Gastroesophageal sphincter (tissue), 4 donors: Measurements from ENCODE around the gene SORBS1. TPM values are rescaled to one million over a fixed set of nuclear protein-coding genes. Genes with fewer than 3 reads are reported as not detected.

ENCODE experiments used
- ATAC-seq: fragments of 150-250 bp; one replicate; pipeline ENCODE4 v1.9.1; 2016; ENCODE audit warnings: mild to moderate bottlenecking, moderate library complexity
- H3K27ac ChIP-seq, 4 donors: fragments of 200-600 bp; sonication (generic) in 3 of 4; 1 replicate in 3 of 4; 2 replicates in 1 of 4; pipeline ENCODE4 v1.5.1; 2016 to 2019
- H3K27me3 ChIP-seq: fragments of 200-600 bp; sonication (generic); one replicate; pipeline ENCODE4 v1.5.1; 2019
- H3K36me3 ChIP-seq, 2 donors: fragments of 200-600 bp; sonication (generic); one replicate each; pipeline ENCODE4 v1.5.1; 2019; ENCODE audit warnings: control low read depth in 1 of 2
- H3K4me1 ChIP-seq, 3 donors: fragments of 200-600 bp; sonication (generic); 1 replicate in 2 of 3; 2 replicates in 1 of 3; pipeline ENCODE4 v1.5.1; 2016 to 2019; ENCODE audit warnings: control low read depth in 2 of 3
- H3K4me3 ChIP-seq, 2 donors: fragments of 200-600 bp; sonication (generic); one replicate each; pipeline ENCODE4 v1.5.1; 2019; ENCODE audit warnings: mild to moderate bottlenecking in 1 of 2, moderate library complexity in 1 of 2
- H3K9me3 ChIP-seq, 3 donors: fragments of 200-600 bp; sonication (generic); one replicate each; pipeline ENCODE4 v1.5.1; 2017 to 2019; ENCODE audit warnings: control low read depth in 2 of 3
- CTCF ChIP-seq, 4 experiments: fragments of 200-600 bp in 2 of 4; fragments of 450-650 bp in 2 of 4; sonication (generic) in 1 of 4; IDR thresholded peaks; one replicate each; pipeline ENCODE4 v1.5.1; 2017 to 2019; ENCODE audit warnings: antibody characterized with exemption in 4 of 4, mild to moderate bottlenecking in 2 of 4, moderate library complexity in 2 of 4
- EP300 ChIP-seq: sonication (generic); formaldehyde crosslinking; IDR thresholded peaks from one replicate; pipeline ENCODE4 v1.6.1; 2017; ENCODE audit warnings: antibody characterized with exemption, mild to moderate bottlenecking
- POLR2A ChIP-seq, 2 donors: fragments of 450-650 bp; IDR thresholded peaks; one replicate each; pipeline ENCODE4 v1.6.1; 2017; ENCODE audit warnings: antibody characterized with exemption in 2 of 2, mild to moderate bottlenecking in 2 of 2, moderate library complexity in 1 of 2
- POLR2AphosphoS5 ChIP-seq: sonication (generic); formaldehyde crosslinking; IDR thresholded peaks from one replicate; pipeline ENCODE4 v1.6.1; 2017; ENCODE audit warnings: antibody characterized with exemption
- WGBS, 2 donors: methylation state at CpG; one replicate each; pipeline ENCODE4 v1.1.5; 2018; ENCODE audit warnings: low coverage in 1 of 2; 5-methylcytosine and 5-hydroxymethylcytosine counted together
- total RNA-seq, 4 donors: library from RNA; depleted of rRNA; stranded (reverse); fragments of >200 nt; gene quantifications; one replicate each; pipeline ENCODE4 v1.1.0, GENCODE V29; 2016

The SORBS1 gene
- total RNA-seq, 4 donors from 2014 or later: 1,866 to 2,220 (median 1,948) TPM

- ATAC-seq: no peak
- 20 to 25% methylated on average over 1 to 3 of the region's 4 CpGs for WGBS, 2 donors
- H3K27me3 ChIP-seq: no peaks in the 10 kb centered on the region
- H3K4me1 ChIP-seq: peaks cover 22 to 100% (median 47%) of the 10 kb centered on the region in 3 donors
- no peaks in the 10 kb centered on the region for H3K9me3 ChIP-seq
- peak overlapping the region; percentile 44 to 97 (median 76) for H3K27ac ChIP-seq
- H3K4me3 ChIP-seq: no peak overlapping the region
- TF ChIP-seq EP300 (no peak), POLR2AphosphoS5 (no peak), POLR2A (IDR thresholded peaks at IDR 0.05) (no peak), CTCF (IDR thresholded peaks at IDR 0.05) (no peak)
- H3K36me3 ChIP-seq: peaks cover 0 to 88% of the 10 kb centered on the region in 2 donors
Measured at GRCh38 chr10:95391581-95392216, 169.5 kb downstream of the SORBS1 start.

GRCh38 chr10:95391164-95391563 is 170.0 kb downstream of the SORBS1 start:
- H3K36me3 ChIP-seq: peaks cover 0 to 88% of the 10 kb centered on the region in 2 donors
- ATAC-seq: no peak
- no peaks in the 10 kb centered on the region for H3K9me3 ChIP-seq
- H3K27ac ChIP-seq: peak overlapping the region; percentile 44 to 97 (median 74)
- TF ChIP-seq CTCF (IDR thresholded peaks at IDR 0.05): no peak
- no peak for TF ChIP-seq EP300
- no peak for TF ChIP-seq POLR2AphosphoS5
- TF ChIP-seq POLR2A (IDR thresholded peaks at IDR 0.05): no peak
- H3K4me1 ChIP-seq: peaks cover 22 to 100% (median 47%) of the 10 kb centered on the region in 3 donors
- no peaks in the 10 kb centered on the region for H3K27me3 ChIP-seq
- no peak overlapping the region for H3K4me3 ChIP-seq
- WGBS, 2 donors: 29% methylated on average over 1 of the region's 1 CpG; no CpG with 5 or more reads in 1 of the 2 donors

DNA sequence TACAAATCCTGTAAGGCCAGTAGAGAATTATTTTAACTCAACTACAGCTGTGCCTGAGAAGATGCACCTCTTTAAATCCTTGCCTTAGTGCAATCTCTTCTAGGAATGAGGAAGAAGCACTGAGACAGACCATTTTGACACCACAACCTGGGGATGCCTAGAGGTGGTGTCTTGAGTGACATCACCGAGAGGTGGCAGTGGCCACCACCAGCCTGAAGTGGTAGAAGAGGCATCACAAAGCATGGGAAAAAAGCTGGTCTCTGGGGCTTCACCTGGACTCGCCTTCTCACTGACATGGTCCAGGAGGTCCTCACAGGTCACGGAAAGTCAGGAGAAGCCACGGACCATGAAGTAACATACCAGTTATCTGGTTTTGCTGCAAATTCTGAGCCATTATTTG is 171.2 kb downstream of the SORBS1 start:
- Histone ChIP-seq H3K36me3 (peaks cover 0 to 88% of the 10 kb centered on the region in 2 donors), H3K9me3 (no peaks in the 10 kb centered on the region), H3K27me3 (no peaks in the 10 kb centered on the region), H3K4me3 (no peak overlapping the region), H3K4me1 (peaks cover 22 to 100% (median 45%) of the 10 kb centered on the region in 3 donors), H3K27ac (peak overlapping the region in 3 of 4 donors; percentile 82 to 97 (median 84))
- no peak for ATAC-seq
- WGBS, 2 donors: 77 to 89% methylated on average over 2 to 4 of the region's 4 CpGs
- no peak for TF ChIP-seq POLR2AphosphoS5
- no peak for TF ChIP-seq CTCF (IDR thresholded peaks at IDR 0.05)
- no peak for TF ChIP-seq POLR2A (IDR thresholded peaks at IDR 0.05)
- no peak for TF ChIP-seq EP300

GRCh38 chr10:95389176-95389575 is 172.0 kb downstream of the SORBS1 start:
- no peak for ATAC-seq
- Histone ChIP-seq H3K4me3 (no peak overlapping the region), H3K4me1 (peaks cover 22 to 100% (median 42%) of the 10 kb centered on the region in 3 donors), H3K27me3 (no peaks in the 10 kb centered on the region), H3K9me3 (no peaks in the 10 kb centered on the region), H3K27ac (peak overlapping the region; percentile 58 to 97 (median 83)), H3K36me3 (peaks cover 0 to 88% of the 10 kb centered on the region in 2 donors)
- 18 to 29% methylated on average over 2 of the region's 2 CpGs for WGBS, 2 donors
- TF ChIP-seq EP300: no peak
- TF ChIP-seq CTCF (IDR thresholded peaks at IDR 0.05): no peak
- TF ChIP-seq POLR2AphosphoS5: no peak
- TF ChIP-seq POLR2A (IDR thresholded peaks at IDR 0.05): no peak

DNA sequence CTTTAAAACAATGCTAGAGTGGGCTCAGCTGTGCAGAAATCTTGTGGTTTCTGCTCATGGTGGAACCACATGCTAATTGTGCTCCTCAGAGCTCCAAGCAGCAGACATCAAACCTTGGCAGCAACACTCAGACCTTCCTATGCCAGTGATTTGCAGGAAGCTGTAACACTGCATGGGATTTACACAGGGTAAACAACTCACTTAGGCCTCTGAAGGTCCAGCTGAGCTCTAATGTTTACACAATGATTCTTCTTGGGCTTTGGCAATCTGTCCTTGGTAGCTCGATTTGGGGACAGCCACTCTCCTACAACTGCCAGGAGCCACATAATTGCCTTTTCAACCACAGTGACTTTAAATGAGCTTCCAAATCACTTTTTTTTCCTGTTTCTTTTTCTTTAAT is 172.6 kb downstream of the SORBS1 start:
- no peaks in the 10 kb centered on the region for H3K27me3 ChIP-seq
- peaks cover 22 to 95% (median 42%) of the 10 kb centered on the region in 3 donors for H3K4me1 ChIP-seq
- peak; percentile 52 for ATAC-seq
- H3K36me3 ChIP-seq: peaks cover 0 to 88% of the 10 kb centered on the region in 2 donors
- peak; percentile 86 for TF ChIP-seq POLR2AphosphoS5
- TF ChIP-seq EP300: no peak
- H3K27ac ChIP-seq: peak overlapping the region; percentile 58 to 97 (median 83)
- H3K4me3 ChIP-seq: no peak overlapping the region
- 0 to 10% methylated on average over 1 of the region's 1 CpG for WGBS, 2 donors
- no peaks in the 10 kb centered on the region for H3K9me3 ChIP-seq
